PFSK-1 (cell line): Measurements from ENCODE around the gene INSR.

Experiments
- FOXP2 ChIP-seq: optimal IDR thresholded peaks from 2 replicates; pipeline ENCODE3; 2011; ENCODE audit warnings: borderline replicate concordance, control low read depth, inconsistent platforms; ENCODE audit not compliant: insufficient read depth; ENCODE audit errors: extremely low read length, extremely low read depth
- POLR2AphosphoS5 ChIP-seq: IDR thresholded peaks from 2 replicates; pipeline ENCODE4 v1.6.1; 2012; ENCODE audit warnings: low read depth, mild to moderate bottlenecking, control low read depth, low read length, moderate library complexity
- REST ChIP-seq, 2 experiments: IDR thresholded peaks; 2 replicates each; pipeline versions ENCODE4 v1.6.1 to v1.8.0; 2011 to 2012; ENCODE audit warnings: low read depth in 2 of 2, low read length in 2 of 2, control low read depth in 1 of 2, inconsistent platforms in 1 of 2, mild to moderate bottlenecking in 1 of 2, moderate library complexity in 1 of 2; ENCODE audit not compliant: insufficient read depth in 1 of 2
- SIN3A ChIP-seq: IDR thresholded peaks from 2 replicates; pipeline ENCODE4 v1.6.1; 2012; ENCODE audit warnings: mild to moderate bottlenecking, low read length, moderate library complexity, borderline replicate concordance; ENCODE audit not compliant: insufficient read depth
- TAF1 ChIP-seq: IDR thresholded peaks from 2 replicates; pipeline ENCODE4 v1.6.1; 2012; ENCODE audit warnings: low read length, control low read depth, borderline replicate concordance; ENCODE audit not compliant: insufficient read depth

The INSR gene

GRCh38 chr19:7257148-7258040 is 36.8 kb downstream of the INSR start:
- TF ChIP-seq SIN3A: no peak
- no peak for TF ChIP-seq POLR2AphosphoS5
- TF ChIP-seq REST (IDR thresholded peaks at IDR 0.05; ENCODE audit: insufficient read depth in 1 of 2, low read depth in 2 of 2, low read length in 2 of 2): no peak
- TF ChIP-seq FOXP2: no peak
- TF ChIP-seq TAF1: no peak

GRCh38 chr19:7255631-7256030 is 38.6 kb downstream of the INSR start:
- TF ChIP-seq FOXP2: no peak
- TF ChIP-seq TAF1: no peak
- no peak for TF ChIP-seq POLR2AphosphoS5
- TF ChIP-seq SIN3A: no peak
- no peak for TF ChIP-seq REST (IDR thresholded peaks at IDR 0.05; ENCODE audit: insufficient read depth in 1 of 2, low read depth in 2 of 2, low read length in 2 of 2)

GRCh38 chr19:7255119-7255518 is 39.1 kb downstream of the INSR start:
- TF ChIP-seq REST (IDR thresholded peaks at IDR 0.05; ENCODE audit: insufficient read depth in 1 of 2, low read depth in 2 of 2, low read length in 2 of 2) (no peak), FOXP2 (no peak), SIN3A (no peak), POLR2AphosphoS5 (no peak), TAF1 (no peak)

- TF ChIP-seq SIN3A (no peak), REST (IDR thresholded peaks at IDR 0.05; ENCODE audit: insufficient read depth in 1 of 2, low read depth in 2 of 2, low read length in 2 of 2) (no peak)
These were observed 39.6 kb downstream of the INSR start for GRCh38 chr19:7254590-7254989.

GRCh38 chr19:7252364-7252763 is 41.9 kb downstream of the INSR start:
- TF ChIP-seq FOXP2 (no peak), TAF1 (no peak), REST (IDR thresholded peaks at IDR 0.05; ENCODE audit: insufficient read depth in 1 of 2, low read depth in 2 of 2, low read length in 2 of 2) (no peak), POLR2AphosphoS5 (no peak), SIN3A (no peak)
